KOPT-K1 (cell line): Measurements from ENCODE around the gene NDUFB7.
"Not testable (repeated sequence)": the region's sequence is repeated elsewhere in the genome, so short reads cannot be mapped to it uniquely, and the experiment has no call there.

Source experiments
- H3K27ac ChIP-seq: fragments of 200-600 bp; sonication (generic); 2 replicates; pipeline ENCODE4 v1.5.1; 2016; ENCODE audit warnings: antibody characterized with exemption, mild to moderate bottlenecking, low read depth, low read length; ENCODE audit not compliant: poor library complexity, severe bottlenecking
- H3K36me3 ChIP-seq: fragments of 200-600 bp; sonication (generic); 2 replicates; pipeline ENCODE4 v1.5.1; 2017; ENCODE audit warnings: antibody characterized with exemption, mild to moderate bottlenecking, low read length, moderate library complexity; ENCODE audit not compliant: insufficient read depth
- H3K9me3 ChIP-seq: fragments of 200-600 bp; sonication (generic); 2 replicates; pipeline ENCODE4 v1.5.1; 2017; ENCODE audit warnings: antibody characterized with exemption, low read length, mild to moderate bottlenecking; ENCODE audit not compliant: insufficient read depth, poor library complexity, severe bottlenecking

Gene NDUFB7

GRCh38 chr19:14584372-14584771 lies 12.5 kb upstream of the NDUFB7 start:
- H3K27ac ChIP-seq, H3K9me3 ChIP-seq, H3K36me3 ChIP-seq: not testable (repeated sequence)

GRCh38 chr19:14582894-14583340 lies 11.1 kb upstream of the NDUFB7 start, which contains the start of gene CLEC17A:
CLEC17A (plus strand) TSS chr19:14583084; CDS start chr19:14583161, 77 bp downstream.
- Histone ChIP-seq H3K9me3 (no peaks in the 10 kb centered on the region), H3K36me3 (no peaks in the 10 kb centered on the region), H3K27ac (no peak within 1 kb of the TSS)

GRCh38 chr19:14580623-14581237 lies 8.9 kb upstream of the NDUFB7 start:
- Histone ChIP-seq H3K9me3 (no peaks in the 10 kb centered on the region), H3K36me3 (no peaks in the 10 kb centered on the region), H3K27ac (no peak overlapping the region)

- no peaks in the 10 kb centered on the region for H3K9me3 ChIP-seq
- no peak overlapping the region for H3K27ac ChIP-seq
- H3K36me3 ChIP-seq: no peaks in the 10 kb centered on the region
Measured at GRCh38 chr19:14577885-14578427, 6.1 kb upstream of the NDUFB7 start.

- Histone ChIP-seq H3K36me3 (no peaks in the 10 kb centered on the region), H3K27ac (no peak overlapping the region), H3K9me3 (no peaks in the 10 kb centered on the region)
Measured at GRCh38 chr19:14577264-14577663, 5.4 kb upstream of the NDUFB7 start.

- Histone ChIP-seq H3K27ac (no peak overlapping the region), H3K9me3 (no peaks in the 10 kb centered on the region), H3K36me3 (no peaks in the 10 kb centered on the region)
Measured at GRCh38 chr19:14576363-14576762, 4.5 kb upstream of the NDUFB7 start.

GRCh38 chr19:14575428-14575980 lies 3.6 kb upstream of the NDUFB7 start:
- H3K27ac ChIP-seq: no peak overlapping the region
- H3K36me3 ChIP-seq: no peaks in the 10 kb centered on the region

GRCh38 chr19:14570864-14571527 lies 870 bp downstream of the NDUFB7 start:
- Histone ChIP-seq H3K36me3 (peaks cover 27% of the 10 kb centered on the region; the same call in 1 of the 2 replicates), H3K9me3 (no peaks in the 10 kb centered on the region), H3K27ac (peak overlapping the region; percentile 85)

More at GRCh38 chr19:14575428-14575980, 3.6 kb upstream of the NDUFB7 start:
- no peaks in the 10 kb centered on the region for H3K9me3 ChIP-seq

GRCh38 chr19:14567079-14567478 lies 4.8 kb downstream of the NDUFB7 start:
- H3K36me3 ChIP-seq: peaks cover 52% of the 10 kb centered on the region

GRCh38 chr19:14566712-14567077 lies 5.2 kb downstream of the NDUFB7 start:
- no peaks in the 10 kb centered on the region for H3K9me3 ChIP-seq
- H3K36me3 ChIP-seq: peaks cover 52% of the 10 kb centered on the region
- H3K27ac ChIP-seq: no peak overlapping the region

More at GRCh38 chr19:14567079-14567478, 4.8 kb downstream of the NDUFB7 start:
- no peaks in the 10 kb centered on the region for H3K9me3 ChIP-seq
- H3K27ac ChIP-seq: no peak overlapping the region

GRCh38 chr19:14565765-14566711 lies 5.8 kb downstream of the NDUFB7 start:
- Histone ChIP-seq H3K27ac (no peak overlapping the region), H3K9me3 (no peaks in the 10 kb centered on the region), H3K36me3 (peaks cover 52% of the 10 kb centered on the region)

GRCh38 chr19:14565298-14565679 lies 6.6 kb downstream of the NDUFB7 start:
- peaks cover 52% of the 10 kb centered on the region for H3K36me3 ChIP-seq
- no peak overlapping the region for H3K27ac ChIP-seq
- H3K9me3 ChIP-seq: no peaks in the 10 kb centered on the region

- H3K27ac ChIP-seq, H3K9me3 ChIP-seq: not testable (repeated sequence)
- peaks cover 50% of the 10 kb centered on the region for H3K36me3 ChIP-seq
Measured at GRCh38 chr19:14564652-14565297, 7.1 kb downstream of the NDUFB7 start.

- Histone ChIP-seq H3K9me3 (no peaks in the 10 kb centered on the region), H3K36me3 (peaks cover 47% of the 10 kb centered on the region), H3K27ac (no peak overlapping the region)
Measured at GRCh38 chr19:14563989-14564651, 7.7 kb downstream of the NDUFB7 start.
